ENCODE data around the gene TSPAN11.
A peak's percentile ranks its signal among the peaks of the same experiment; 100 is the strongest.

TSPAN11 gene

GRCh38 chr12:30911207-30911606 lies 15.3 kb upstream of the TSPAN11 start:
- H3K27me3 ChIP-seq (ENCODE audit: control insufficient read depth in 1 of 2, insufficient read depth in 2 of 2, low read length in 2 of 2): peaks cover 0 to 2% of the 10 kb centered on the region in 2 donors
- no peak overlapping the region for H3K27ac ChIP-seq (ENCODE audit: low read length)
- H3K9me3 ChIP-seq (ENCODE audit: control insufficient read depth in 2 of 2, low read length in 2 of 2): no peaks in the 10 kb centered on the region

GRCh38 chr12:30913323-30913722 lies 13.2 kb upstream of the TSPAN11 start:
- Histone ChIP-seq H3K4me1 (ENCODE audit: control insufficient read depth, insufficient read depth, low read length) (peaks cover 5% of the 10 kb centered on the region), H3K9me3 (ENCODE audit: control insufficient read depth in 2 of 2, low read length in 2 of 2) (no peaks in the 10 kb centered on the region), H3K9ac (ENCODE audit: low read length in 2 of 2) (no peak overlapping the region), H3K27ac (ENCODE audit: low read length) (no peak overlapping the region), H3K27me3 (ENCODE audit: control insufficient read depth in 1 of 2, insufficient read depth in 2 of 2, low read length in 2 of 2) (peaks cover 0 to 2% of the 10 kb centered on the region in 2 donors), H3K4me3 (ENCODE audit: low read length in 2 of 2) (no peak overlapping the region), H3K36me3 (ENCODE audit: control insufficient read depth in 2 of 2, insufficient read depth in 2 of 2, low read length in 2 of 2) (no peaks in the 10 kb centered on the region)

More at GRCh38 chr12:30911207-30911606, 15.3 kb upstream of the TSPAN11 start:
- H3K9ac ChIP-seq (ENCODE audit: low read length in 2 of 2): no peak overlapping the region
- H3K4me3 ChIP-seq (ENCODE audit: low read length in 2 of 2): no peak overlapping the region
- peaks cover 5% of the 10 kb centered on the region for H3K4me1 ChIP-seq (ENCODE audit: control insufficient read depth, insufficient read depth, low read length)
- H3K36me3 ChIP-seq (ENCODE audit: control insufficient read depth in 2 of 2, insufficient read depth in 2 of 2, low read length in 2 of 2): no peaks in the 10 kb centered on the region

GRCh38 chr12:30914986-30915591 lies 11.5 kb upstream of the TSPAN11 start:
- Histone ChIP-seq H3K9me3 (ENCODE audit: control insufficient read depth in 2 of 2, low read length in 2 of 2) (no peaks in the 10 kb centered on the region), H3K27me3 (ENCODE audit: control insufficient read depth in 1 of 2, insufficient read depth in 2 of 2, low read length in 2 of 2) (peaks cover 0 to 2% of the 10 kb centered on the region in 2 donors), H3K9ac (ENCODE audit: low read length in 2 of 2) (no peak overlapping the region), H3K27ac (ENCODE audit: low read length) (no peak overlapping the region), H3K36me3 (ENCODE audit: control insufficient read depth in 2 of 2, insufficient read depth in 2 of 2, low read length in 2 of 2) (no peaks in the 10 kb centered on the region), H3K4me3 (ENCODE audit: low read length in 2 of 2) (no peak overlapping the region), H3K4me1 (ENCODE audit: control insufficient read depth, insufficient read depth, low read length) (no peaks in the 10 kb centered on the region)

- Histone ChIP-seq H3K27ac (ENCODE audit: low read length) (no peak overlapping the region), H3K36me3 (ENCODE audit: control insufficient read depth in 2 of 2, insufficient read depth in 2 of 2, low read length in 2 of 2) (no peaks in the 10 kb centered on the region), H3K27me3 (ENCODE audit: control insufficient read depth in 1 of 2, insufficient read depth in 2 of 2, low read length in 2 of 2) (peaks cover 17 to 22% of the 10 kb centered on the region in 2 donors), H3K4me1 (ENCODE audit: control insufficient read depth, insufficient read depth, low read length) (peaks cover 10% of the 10 kb centered on the region), H3K9me3 (ENCODE audit: control insufficient read depth in 2 of 2, low read length in 2 of 2) (no peaks in the 10 kb centered on the region), H3K4me3 (ENCODE audit: low read length in 2 of 2) (no peak overlapping the region), H3K9ac (ENCODE audit: low read length in 2 of 2) (no peak overlapping the region)
Measured at GRCh38 chr12:30923057-30923456, 3.5 kb upstream of the TSPAN11 start.

- peaks cover 21 to 26% of the 10 kb centered on the region in 2 donors for H3K27me3 ChIP-seq (ENCODE audit: control insufficient read depth in 1 of 2, insufficient read depth in 2 of 2, low read length in 2 of 2)
- peak overlapping the region; percentile 54 to 65 for H3K4me3 ChIP-seq (ENCODE audit: low read length in 2 of 2)
- no peak overlapping the region for H3K27ac ChIP-seq (ENCODE audit: low read length)
- no peaks in the 10 kb centered on the region for H3K36me3 ChIP-seq (ENCODE audit: control insufficient read depth in 2 of 2, insufficient read depth in 2 of 2, low read length in 2 of 2)
- H3K4me1 ChIP-seq (ENCODE audit: control insufficient read depth, insufficient read depth, low read length): peaks cover 16% of the 10 kb centered on the region
- H3K9ac ChIP-seq (ENCODE audit: low read length in 2 of 2): peak overlapping the region in 1 of 2 donors; percentile 24
- no peaks in the 10 kb centered on the region for H3K9me3 ChIP-seq (ENCODE audit: control insufficient read depth in 2 of 2, low read length in 2 of 2)
Measured at GRCh38 chr12:30925607-30926242, 823 bp upstream of the TSPAN11 start.

- Histone ChIP-seq H3K9ac (ENCODE audit: low read length in 2 of 2) (no peak overlapping the region), H3K27me3 (ENCODE audit: control insufficient read depth in 1 of 2, insufficient read depth in 2 of 2, low read length in 2 of 2) (peaks cover 21 to 26% of the 10 kb centered on the region in 2 donors), H3K36me3 (ENCODE audit: control insufficient read depth in 2 of 2, insufficient read depth in 2 of 2, low read length in 2 of 2) (no peaks in the 10 kb centered on the region), H3K9me3 (ENCODE audit: control insufficient read depth in 2 of 2, low read length in 2 of 2) (no peaks in the 10 kb centered on the region), H3K27ac (ENCODE audit: low read length) (no peak overlapping the region), H3K4me1 (ENCODE audit: control insufficient read depth, insufficient read depth, low read length) (peaks cover 17% of the 10 kb centered on the region), H3K4me3 (ENCODE audit: low read length in 2 of 2) (peak overlapping the region in 1 of 2 donors; percentile 65)
Measured at GRCh38 chr12:30927222-30927611, 669 bp downstream of the TSPAN11 start.

- H3K9ac ChIP-seq (ENCODE audit: low read length in 2 of 2): no peak overlapping the region
- peaks cover 17% of the 10 kb centered on the region for H3K4me1 ChIP-seq (ENCODE audit: control insufficient read depth, insufficient read depth, low read length)
- H3K4me3 ChIP-seq (ENCODE audit: low read length in 2 of 2): no peak overlapping the region
- no peaks in the 10 kb centered on the region for H3K36me3 ChIP-seq (ENCODE audit: control insufficient read depth in 2 of 2, insufficient read depth in 2 of 2, low read length in 2 of 2)
- H3K27ac ChIP-seq (ENCODE audit: low read length): no peak overlapping the region
- H3K27me3 ChIP-seq (ENCODE audit: control insufficient read depth in 1 of 2, insufficient read depth in 2 of 2, low read length in 2 of 2): peaks cover 21 to 26% of the 10 kb centered on the region in 2 donors
- no peaks in the 10 kb centered on the region for H3K9me3 ChIP-seq (ENCODE audit: control insufficient read depth in 2 of 2, low read length in 2 of 2)
Measured at GRCh38 chr12:30928356-30929244, 2.1 kb downstream of the TSPAN11 start.

GRCh38 chr12:30930238-30930637 lies 3.7 kb downstream of the TSPAN11 start:
- H3K27me3 ChIP-seq (ENCODE audit: control insufficient read depth in 1 of 2, insufficient read depth in 2 of 2, low read length in 2 of 2): peaks cover 18 to 21% of the 10 kb centered on the region in 2 donors
- no peaks in the 10 kb centered on the region for H3K36me3 ChIP-seq (ENCODE audit: control insufficient read depth in 2 of 2, insufficient read depth in 2 of 2, low read length in 2 of 2)
- no peak overlapping the region for H3K4me3 ChIP-seq (ENCODE audit: low read length in 2 of 2)
- peaks cover 0 to 3% of the 10 kb centered on the region in 2 donors for H3K9me3 ChIP-seq (ENCODE audit: control insufficient read depth in 2 of 2, low read length in 2 of 2)
- H3K27ac ChIP-seq (ENCODE audit: low read length): no peak overlapping the region
- H3K9ac ChIP-seq (ENCODE audit: low read length in 2 of 2): no peak overlapping the region
- H3K4me1 ChIP-seq (ENCODE audit: control insufficient read depth, insufficient read depth, low read length): peaks cover 17% of the 10 kb centered on the region

GRCh38 chr12:30930641-30931040 lies 4.1 kb downstream of the TSPAN11 start:
- H3K4me1 ChIP-seq (ENCODE audit: control insufficient read depth, insufficient read depth, low read length): peaks cover 15% of the 10 kb centered on the region
- H3K9ac ChIP-seq (ENCODE audit: low read length in 2 of 2): no peak overlapping the region
- no peak overlapping the region for H3K4me3 ChIP-seq (ENCODE audit: low read length in 2 of 2)
- no peaks in the 10 kb centered on the region for H3K36me3 ChIP-seq (ENCODE audit: control insufficient read depth in 2 of 2, insufficient read depth in 2 of 2, low read length in 2 of 2)
- peaks cover 0 to 3% of the 10 kb centered on the region in 2 donors for H3K9me3 ChIP-seq (ENCODE audit: control insufficient read depth in 2 of 2, low read length in 2 of 2)
- H3K27me3 ChIP-seq (ENCODE audit: control insufficient read depth in 1 of 2, insufficient read depth in 2 of 2, low read length in 2 of 2): peaks cover 14 to 17% of the 10 kb centered on the region in 2 donors
- no peak overlapping the region for H3K27ac ChIP-seq (ENCODE audit: low read length)

- no peak overlapping the region for H3K4me3 ChIP-seq (ENCODE audit: low read length in 2 of 2)
Measured at GRCh38 chr12:30932881-30933280, 6.3 kb downstream of the TSPAN11 start.

More at GRCh38 chr12:30932881-30933280, 6.3 kb downstream of the TSPAN11 start:
- Histone ChIP-seq H3K4me1 (ENCODE audit: control insufficient read depth, insufficient read depth, low read length) (peaks cover 6% of the 10 kb centered on the region), H3K36me3 (ENCODE audit: control insufficient read depth in 2 of 2, insufficient read depth in 2 of 2, low read length in 2 of 2) (no peaks in the 10 kb centered on the region), H3K27me3 (ENCODE audit: control insufficient read depth in 1 of 2, insufficient read depth in 2 of 2, low read length in 2 of 2) (peaks cover 4% of the 10 kb centered on the region in 2 donors), H3K27ac (ENCODE audit: low read length) (no peak overlapping the region), H3K9ac (ENCODE audit: low read length in 2 of 2) (no peak overlapping the region), H3K9me3 (ENCODE audit: control insufficient read depth in 2 of 2, low read length in 2 of 2) (peaks cover 0 to 3% of the 10 kb centered on the region in 2 donors)

Measured in stomach smooth muscle (tissue), 2 donors.